HEK293 (cell line): Measurements from ENCODE around the gene LDB2.

Experiments used
- CTCF ChIA-PET: fragments of 350-600 bp; formaldehyde crosslinking; extraction: SDS; loops from one replicate; lab custom pipeline; 2021; ENCODE audit warnings: antibody characterized with exemption; lab: Yijun Ruan, JAX
- POLR2A ChIA-PET: fragments of 300-600 bp; formaldehyde crosslinking; extraction: SDS; loops from one replicate; lab custom pipeline; 2020; ENCODE audit warnings: antibody characterized with exemption, inconsistent platforms; lab: Yijun Ruan, JAX
- H3K27ac ChIP-seq: fragments of 200-500 bp; sonication (Bioruptor generic); 2 replicates; pipeline ENCODE4 v1.5.1; 2014; ENCODE audit warnings: low read depth, low read length, control low read depth, inconsistent platforms; ENCODE audit errors: extremely low read depth
- H3K36me3 ChIP-seq, 2 experiments: fragments of 200-500 bp in 1 of 2; sonication (Bioruptor generic) in 1 of 2; 1 replicate in 1 of 2; 2 replicates in 1 of 2; pipeline ENCODE4 v1.5.1; 2014 to 2017; ENCODE audit warnings: inconsistent platforms in 2 of 2, low read length in 2 of 2; ENCODE audit not compliant: control insufficient read depth in 2 of 2, insufficient read depth in 1 of 2
- H3K4me1 ChIP-seq: fragments of 200-500 bp; sonication (Bioruptor generic); 2 replicates; pipeline ENCODE4 v1.5.1; 2014; ENCODE audit warnings: mild to moderate bottlenecking, low read length, inconsistent platforms; ENCODE audit not compliant: control insufficient read depth, insufficient read depth
- H3K4me3 ChIP-seq: 2 replicates; pipeline ENCODE4 v1.5.1; 2011; ENCODE audit warnings: low read depth, mild to moderate bottlenecking, control low read depth, low read length, moderate library complexity
- H3K9me3 ChIP-seq: fragments of 200-500 bp; sonication (Bioruptor generic); 2 replicates; pipeline ENCODE4 v1.5.1; 2014; ENCODE audit warnings: low read depth, low read length, inconsistent platforms; ENCODE audit not compliant: control insufficient read depth, insufficient read depth
- BCL11A ChIP-seq: fragments of 450-650 bp; formaldehyde crosslinking; IDR thresholded peaks from 2 replicates; pipeline ENCODE4 v1.5.1; 2016; ENCODE audit warnings: low read depth, missing biosample characterization, missing genetic modification characterization
- BCL11B ChIP-seq: fragments of 450-650 bp; formaldehyde crosslinking; IDR thresholded peaks from 2 replicates; pipeline ENCODE4 v1.5.1; 2016; ENCODE audit warnings: low read depth, missing biosample characterization, missing genetic modification characterization
- FEZF1 ChIP-seq: fragments of 450-650 bp; formaldehyde crosslinking; IDR thresholded peaks from 2 replicates; pipeline ENCODE4 v1.5.1; 2016; ENCODE audit warnings: missing biosample characterization, missing genetic modification characterization
- YY1 ChIP-seq: fragments of 450-650 bp; formaldehyde crosslinking; IDR thresholded peaks from 2 replicates; pipeline ENCODE4 v1.5.1; 2018; ENCODE audit warnings: missing biosample characterization, missing genetic modification characterization
- ZFHX2 ChIP-seq: fragments of 450-650 bp; formaldehyde crosslinking; conservative IDR thresholded peaks from 2 replicates; pipeline ENCODE4 v1.5.1; 2016; ENCODE audit warnings: missing biosample characterization, missing genetic modification characterization
- ZFP3 ChIP-seq: fragments of 450-650 bp; formaldehyde crosslinking; IDR thresholded peaks from 2 replicates; pipeline ENCODE4 v1.5.1; 2016; ENCODE audit warnings: low read depth, missing biosample characterization, missing genetic modification characterization
- ZNF174 ChIP-seq: fragments of 450-650 bp; formaldehyde crosslinking; IDR thresholded peaks from 2 replicates; pipeline ENCODE4 v1.5.0; 2017; ENCODE audit warnings: missing biosample characterization, mild to moderate bottlenecking, missing genetic modification characterization
- ZNF223 ChIP-seq: fragments of 450-650 bp; formaldehyde crosslinking; IDR thresholded peaks from 2 replicates; pipeline ENCODE4 v1.5.1; 2016; ENCODE audit warnings: missing biosample characterization, missing genetic modification characterization
- ZNF248 ChIP-seq: fragments of 450-650 bp; formaldehyde crosslinking; IDR thresholded peaks from 2 replicates; pipeline ENCODE4 v1.5.1; 2017; ENCODE audit warnings: missing biosample characterization, missing genetic modification characterization
- ZNF324 ChIP-seq: fragments of 450-650 bp; formaldehyde crosslinking; IDR thresholded peaks from 2 replicates; pipeline ENCODE4 v1.5.1; 2016; ENCODE audit warnings: missing biosample characterization, missing genetic modification characterization
- ZNF37A ChIP-seq: fragments of 450-650 bp; IDR thresholded peaks from 2 replicates; pipeline ENCODE4 v1.5.1; 2018; ENCODE audit warnings: missing biosample characterization, missing genetic modification characterization
- ZNF571 ChIP-seq: fragments of 450-650 bp; formaldehyde crosslinking; IDR thresholded peaks from 2 replicates; pipeline ENCODE4 v1.5.0; 2017; ENCODE audit warnings: missing biosample characterization, missing genetic modification characterization
- ZNF664 ChIP-seq: fragments of 450-650 bp; formaldehyde crosslinking; IDR thresholded peaks from 2 replicates; pipeline ENCODE4 v1.5.1; 2016; ENCODE audit warnings: missing biosample characterization, missing genetic modification characterization
- ZNF677 ChIP-seq: fragments of 450-650 bp; IDR thresholded peaks from 2 replicates; pipeline ENCODE4 v1.5.0; 2018; ENCODE audit warnings: missing biosample characterization, mild to moderate bottlenecking, missing genetic modification characterization, moderate library complexity
- TF ChIP-seq, protein P1 (sequence below): IDR thresholded peaks from 2 replicates; pipeline ENCODE4 v1.6.1; 2011; ENCODE audit warnings: mild to moderate bottlenecking, low read depth, low read length, borderline replicate concordance
- TF ChIP-seq, protein P2 (sequence below): fragments of 450-650 bp; formaldehyde crosslinking; IDR thresholded peaks from 2 replicates; pipeline ENCODE4 v1.5.1; 2016; ENCODE audit warnings: missing biosample characterization, missing genetic modification characterization
- TF ChIP-seq, protein P3 (sequence below): fragments of 450-650 bp; formaldehyde crosslinking; IDR thresholded peaks from 2 replicates; pipeline ENCODE4 v1.5.1; 2016; ENCODE audit warnings: missing biosample characterization, missing genetic modification characterization, borderline replicate concordance
- TF ChIP-seq, protein P4 (sequence below): fragments of 450-650 bp; formaldehyde crosslinking; optimal IDR thresholded peaks from 2 replicates; pipeline ENCODE3; 2016; ENCODE audit warnings: missing biosample characterization, mild to moderate bottlenecking, missing genetic modification characterization
- TF ChIP-seq, protein P5 (sequence below): fragments of 450-650 bp; formaldehyde crosslinking; IDR thresholded peaks from 2 replicates; pipeline ENCODE4 v1.5.1; 2016; ENCODE audit warnings: missing biosample characterization, missing genetic modification characterization
- TF ChIP-seq, protein P6 (sequence below): fragments of 450-650 bp; formaldehyde crosslinking; IDR thresholded peaks from 2 replicates; pipeline ENCODE4 v1.5.1; 2016; ENCODE audit warnings: missing biosample characterization, missing genetic modification characterization
- TF ChIP-seq, protein P7 (sequence below): fragments of 450-650 bp; formaldehyde crosslinking; IDR thresholded peaks from 2 replicates; pipeline ENCODE4 v1.5.1; 2016; ENCODE audit warnings: missing biosample characterization, missing genetic modification characterization

The LDB2 gene

DNA sequence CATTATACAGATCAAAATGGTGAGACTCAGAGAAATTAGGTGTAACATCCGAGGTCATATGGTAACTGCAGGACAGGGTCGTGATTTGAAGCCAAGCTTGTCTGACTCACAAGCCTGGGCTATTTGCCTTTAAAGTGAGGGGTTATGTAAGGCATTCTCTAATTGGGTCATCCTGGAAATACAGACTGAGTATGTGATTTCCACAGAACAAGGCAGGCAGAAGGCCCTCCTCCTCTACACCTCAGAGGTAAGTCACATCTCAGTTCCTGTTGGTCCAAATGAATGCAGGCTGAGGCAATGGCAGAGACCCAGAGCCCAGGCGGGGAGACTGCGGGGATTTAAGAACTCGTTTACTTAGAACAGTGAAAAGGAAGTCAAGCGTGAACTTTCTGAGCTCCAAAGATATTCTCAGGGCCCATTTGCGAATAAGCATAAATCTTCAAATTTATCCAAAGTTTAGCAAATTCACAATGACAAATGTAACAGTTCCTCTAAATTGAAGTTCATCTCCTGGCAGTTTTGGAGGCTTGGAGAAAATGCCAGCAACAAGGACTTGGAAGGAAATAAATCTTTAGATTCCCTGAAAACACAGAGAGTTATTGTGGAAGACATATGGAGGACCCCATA, 153.3 kb downstream of the LDB2 start:
- ChIA-PET CTCF (interaction anchor here (0.6 kb wide), 2 partner anchors 355 to 450 kb away, joined by 3 to 4 read pairs; no protein-coding TSS in a partner anchor), POLR2A (no interaction called here)
- no peak overlapping the region for H3K4me3 ChIP-seq
- H3K9me3 ChIP-seq = no peaks in the 10 kb centered on the region
- TF ChIP-seq, protein P1, sequence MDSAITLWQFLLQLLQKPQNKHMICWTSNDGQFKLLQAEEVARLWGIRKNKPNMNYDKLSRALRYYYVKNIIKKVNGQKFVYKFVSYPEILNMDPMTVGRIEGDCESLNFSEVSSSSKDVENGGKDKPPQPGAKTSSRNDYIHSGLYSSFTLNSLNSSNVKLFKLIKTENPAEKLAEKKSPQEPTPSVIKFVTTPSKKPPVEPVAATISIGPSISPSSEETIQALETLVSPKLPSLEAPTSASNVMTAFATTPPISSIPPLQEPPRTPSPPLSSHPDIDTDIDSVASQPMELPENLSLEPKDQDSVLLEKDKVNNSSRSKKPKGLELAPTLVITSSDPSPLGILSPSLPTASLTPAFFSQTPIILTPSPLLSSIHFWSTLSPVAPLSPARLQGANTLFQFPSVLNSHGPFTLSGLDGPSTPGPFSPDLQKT = no peak
- no peak for TF ChIP-seq BCL11A
- no peak for TF ChIP-seq ZNF324
- TF ChIP-seq, protein P2, sequence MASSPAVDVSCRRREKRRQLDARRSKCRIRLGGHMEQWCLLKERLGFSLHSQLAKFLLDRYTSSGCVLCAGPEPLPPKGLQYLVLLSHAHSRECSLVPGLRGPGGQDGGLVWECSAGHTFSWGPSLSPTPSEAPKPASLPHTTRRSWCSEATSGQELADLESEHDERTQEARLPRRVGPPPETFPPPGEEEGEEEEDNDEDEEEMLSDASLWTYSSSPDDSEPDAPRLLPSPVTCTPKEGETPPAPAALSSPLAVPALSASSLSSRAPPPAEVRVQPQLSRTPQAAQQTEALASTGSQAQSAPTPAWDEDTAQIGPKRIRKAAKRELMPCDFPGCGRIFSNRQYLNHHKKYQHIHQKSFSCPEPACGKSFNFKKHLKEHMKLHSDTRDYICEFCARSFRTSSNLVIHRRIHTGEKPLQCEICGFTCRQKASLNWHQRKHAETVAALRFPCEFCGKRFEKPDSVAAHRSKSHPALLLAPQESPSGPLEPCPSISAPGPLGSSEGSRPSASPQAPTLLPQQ (tag by site-specific recombination) = no peak
- TF ChIP-seq FEZF1 = no peak
- TF ChIP-seq ZNF37A (tag by site-specific recombination) = no peak
- TF ChIP-seq, protein P3, sequence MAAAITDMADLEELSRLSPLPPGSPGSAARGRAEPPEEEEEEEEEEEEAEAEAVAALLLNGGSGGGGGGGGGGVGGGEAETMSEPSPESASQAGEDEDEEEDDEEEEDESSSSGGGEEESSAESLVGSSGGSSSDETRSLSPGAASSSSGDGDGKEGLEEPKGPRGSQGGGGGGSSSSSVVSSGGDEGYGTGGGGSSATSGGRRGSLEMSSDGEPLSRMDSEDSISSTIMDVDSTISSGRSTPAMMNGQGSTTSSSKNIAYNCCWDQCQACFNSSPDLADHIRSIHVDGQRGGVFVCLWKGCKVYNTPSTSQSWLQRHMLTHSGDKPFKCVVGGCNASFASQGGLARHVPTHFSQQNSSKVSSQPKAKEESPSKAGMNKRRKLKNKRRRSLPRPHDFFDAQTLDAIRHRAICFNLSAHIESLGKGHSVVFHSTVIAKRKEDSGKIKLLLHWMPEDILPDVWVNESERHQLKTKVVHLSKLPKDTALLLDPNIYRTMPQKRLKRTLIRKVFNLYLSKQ (tag by site-specific recombination) = no peak
- TF ChIP-seq ZNF664 (tag by site-specific recombination) = no peak
- H3K27ac ChIP-seq = no peak overlapping the region
- H3K36me3 ChIP-seq = no peaks in the 10 kb centered on the region
- no peaks in the 10 kb centered on the region for H3K4me1 ChIP-seq

DNA sequence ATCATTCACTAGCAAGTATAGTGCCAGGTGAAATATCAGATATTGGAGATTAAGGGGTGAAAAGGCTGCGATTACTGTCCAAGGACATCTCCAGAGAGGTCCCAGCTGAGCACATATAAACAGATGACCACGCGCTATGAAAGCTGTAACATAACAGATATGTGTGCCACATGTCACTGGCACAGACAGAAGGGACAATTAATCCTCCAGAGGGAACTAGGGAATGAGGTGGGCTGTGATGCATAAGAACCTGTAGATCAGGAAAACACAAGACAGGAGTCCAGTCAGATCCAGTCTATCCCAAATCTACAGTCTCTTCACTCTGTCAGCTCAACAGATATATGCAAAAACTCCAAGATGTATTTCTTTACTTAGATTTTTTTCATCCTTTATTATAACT, 157.2 kb downstream of the LDB2 start:
- Histone ChIP-seq H3K4me3 (no peak overlapping the region), H3K36me3 (no peaks in the 10 kb centered on the region), H3K27ac (no peak overlapping the region), H3K4me1 (no peaks in the 10 kb centered on the region), H3K9me3 (no peaks in the 10 kb centered on the region)
- CTCF ChIA-PET = no interaction called here
- TF ChIP-seq ZNF677 (tag by site-specific recombination) = no peak
- TF ChIP-seq ZNF174 (tag by site-specific recombination) = no peak
- TF ChIP-seq, protein P4, sequence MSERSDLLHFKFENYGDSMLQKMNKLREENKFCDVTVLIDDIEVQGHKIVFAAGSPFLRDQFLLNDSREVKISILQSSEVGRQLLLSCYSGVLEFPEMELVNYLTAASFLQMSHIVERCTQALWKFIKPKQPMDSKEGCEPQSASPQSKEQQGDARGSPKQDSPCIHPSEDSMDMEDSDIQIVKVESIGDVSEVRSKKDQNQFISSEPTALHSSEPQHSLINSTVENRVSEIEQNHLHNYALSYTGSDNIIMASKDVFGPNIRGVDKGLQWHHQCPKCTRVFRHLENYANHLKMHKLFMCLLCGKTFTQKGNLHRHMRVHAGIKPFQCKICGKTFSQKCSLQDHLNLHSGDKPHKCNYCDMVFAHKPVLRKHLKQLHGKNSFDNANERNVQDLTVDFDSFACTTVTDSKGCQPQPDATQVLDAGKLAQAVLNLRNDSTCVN (tag by site-specific recombination) = no peak
- TF ChIP-seq, protein P5, sequence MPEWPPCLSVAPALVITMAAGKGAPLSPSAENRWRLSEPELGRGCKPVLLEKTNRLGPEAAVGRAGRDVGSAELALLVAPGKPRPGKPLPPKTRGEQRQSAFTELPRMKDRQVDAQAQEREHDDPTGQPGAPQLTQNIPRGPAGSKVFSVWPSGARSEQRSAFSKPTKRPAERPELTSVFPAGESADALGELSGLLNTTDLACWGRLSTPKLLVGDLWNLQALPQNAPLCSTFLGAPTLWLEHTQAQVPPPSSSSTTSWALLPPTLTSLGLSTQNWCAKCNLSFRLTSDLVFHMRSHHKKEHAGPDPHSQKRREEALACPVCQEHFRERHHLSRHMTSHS (tag by site-specific recombination) = no peak
- no peak for TF ChIP-seq ZNF571 (tag by site-specific recombination)
- POLR2A ChIA-PET = no interaction called here

DNA sequence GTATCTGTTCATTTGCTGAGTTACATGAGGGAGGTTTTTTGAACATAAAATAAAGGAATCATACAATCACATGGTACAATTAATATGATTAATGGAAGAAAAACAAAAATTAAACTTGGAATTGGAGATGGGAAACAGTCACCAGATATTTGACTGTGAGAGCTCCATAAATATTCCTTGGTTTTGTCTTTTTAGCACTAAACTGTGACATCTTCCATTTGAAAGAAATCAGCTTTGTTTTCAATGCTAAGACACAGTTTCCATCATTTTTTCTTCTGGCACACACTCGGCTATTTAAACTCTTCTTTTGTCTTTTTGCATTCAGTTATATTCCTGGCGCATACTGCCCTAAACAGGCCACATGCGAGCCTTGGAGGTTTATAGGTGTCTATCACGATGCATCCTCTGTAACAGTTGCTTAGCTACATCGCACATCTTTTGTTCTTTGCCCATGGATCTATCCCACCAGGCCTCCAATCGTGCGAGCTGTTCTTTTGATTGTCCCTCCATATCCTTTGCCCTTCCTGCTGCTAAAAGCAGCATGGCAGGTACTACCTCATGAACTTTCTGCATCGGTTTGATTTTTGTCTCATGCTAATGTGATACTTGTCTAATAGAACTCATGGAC, 158.3 kb downstream of the LDB2 start:
- Histone ChIP-seq H3K27ac (no peak overlapping the region), H3K36me3 (no peaks in the 10 kb centered on the region), H3K4me3 (no peak overlapping the region), H3K9me3 (no peaks in the 10 kb centered on the region), H3K4me1 (no peaks in the 10 kb centered on the region)
- CTCF ChIA-PET = no interaction called here
- POLR2A ChIA-PET = no interaction called here
- TF ChIP-seq, protein P6, sequence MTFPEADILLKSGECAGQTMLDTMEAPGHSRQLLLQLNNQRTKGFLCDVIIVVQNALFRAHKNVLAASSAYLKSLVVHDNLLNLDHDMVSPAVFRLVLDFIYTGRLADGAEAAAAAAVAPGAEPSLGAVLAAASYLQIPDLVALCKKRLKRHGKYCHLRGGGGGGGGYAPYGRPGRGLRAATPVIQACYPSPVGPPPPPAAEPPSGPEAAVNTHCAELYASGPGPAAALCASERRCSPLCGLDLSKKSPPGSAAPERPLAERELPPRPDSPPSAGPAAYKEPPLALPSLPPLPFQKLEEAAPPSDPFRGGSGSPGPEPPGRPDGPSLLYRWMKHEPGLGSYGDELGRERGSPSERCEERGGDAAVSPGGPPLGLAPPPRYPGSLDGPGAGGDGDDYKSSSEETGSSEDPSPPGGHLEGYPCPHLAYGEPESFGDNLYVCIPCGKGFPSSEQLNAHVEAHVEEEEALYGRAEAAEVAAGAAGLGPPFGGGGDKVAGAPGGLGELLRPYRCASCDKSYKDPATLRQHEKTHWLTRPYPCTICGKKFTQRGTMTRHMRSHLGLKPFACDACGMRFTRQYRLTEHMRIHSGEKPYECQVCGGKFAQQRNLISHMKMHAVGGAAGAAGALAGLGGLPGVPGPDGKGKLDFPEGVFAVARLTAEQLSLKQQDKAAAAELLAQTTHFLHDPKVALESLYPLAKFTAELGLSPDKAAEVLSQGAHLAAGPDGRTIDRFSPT (tag by site-specific recombination) = no peak
- no peak for TF ChIP-seq ZNF223 (tag by site-specific recombination)
- TF ChIP-seq YY1 (tag by site-specific recombination) = no peak
- TF ChIP-seq ZNF248 (tag by site-specific recombination) = no peak
- no peak for TF ChIP-seq ZFP3
- TF ChIP-seq, protein P7, sequence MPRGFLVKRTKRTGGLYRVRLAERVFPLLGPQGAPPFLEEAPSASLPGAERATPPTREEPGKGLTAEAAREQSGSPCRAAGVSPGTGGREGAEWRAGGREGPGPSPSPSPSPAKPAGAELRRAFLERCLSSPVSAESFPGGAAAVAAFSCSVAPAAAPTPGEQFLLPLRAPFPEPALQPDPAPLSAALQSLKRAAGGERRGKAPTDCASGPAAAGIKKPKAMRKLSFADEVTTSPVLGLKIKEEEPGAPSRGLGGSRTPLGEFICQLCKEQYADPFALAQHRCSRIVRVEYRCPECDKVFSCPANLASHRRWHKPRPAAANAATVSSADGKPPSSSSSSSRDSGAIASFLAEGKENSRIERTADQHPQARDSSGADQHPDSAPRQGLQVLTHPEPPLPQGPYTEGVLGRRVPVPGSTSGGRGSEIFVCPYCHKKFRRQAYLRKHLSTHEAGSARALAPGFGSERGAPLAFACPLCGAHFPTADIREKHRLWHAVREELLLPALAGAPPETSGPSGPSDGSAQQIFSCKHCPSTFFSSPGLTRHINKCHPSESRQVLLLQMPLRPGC (tag by site-specific recombination) = no peak
- no peak for TF ChIP-seq ZNF664 (tag by site-specific recombination)
- no peak for TF ChIP-seq ZFHX2 (tag by site-specific recombination)
- TF ChIP-seq BCL11B = no peak
